ENCODE measurements around the gene TSTD1. TPM values are rescaled to one million over a fixed set of nuclear protein-coding genes. Genes with fewer than 3 reads are reported as not detected.

TSTD1 gene
- total and polyA plus RNA-seq, 10 of the 15 experiments (the other 5 are each of a cell fraction or from before 2014, with no cell fraction given) = 33.3 to 145 (median 89.4) TPM

GRCh38 chr1:161069731-161070270 lies 31.0 kb upstream of the TSTD1 start, which contains the start of gene ARHGAP30 (continued):
- TF ChIP-seq HDAC6 (IDR thresholded peaks at IDR 0.05; ENCODE audit: unreplicated experiment) (no peak), RB1 (IDR thresholded peaks at IDR 0.05; ENCODE audit: borderline replicate concordance) (0 out of 2 replicates have a peak, but pooled peaks have one; percentile 15), EED (IDR thresholded peaks at IDR 0.05; ENCODE audit: low read depth) (peak; percentile 71; the same call in 1 of the 2 replicates), SIN3A (IDR thresholded peaks at IDR 0.05; ENCODE audit: low read depth, low read length) (no peak; the same call in 1 of the 2 replicates), NFIC (IDR thresholded peaks at IDR 0.05; ENCODE audit: low read depth, low read length) (peak; percentile 53; the same call in 1 of the 2 replicates), SMC3 (IDR thresholded peaks at IDR 0.05; ENCODE audit: borderline replicate concordance, low read length) (no peak), DPF2 (IDR thresholded peaks at IDR 0.05) (peak; percentile 84), NR2C1 (IDR thresholded peaks at IDR 0.05) (no peak), ZBTB11 (CRISPR knock-in tag; IDR thresholded peaks at IDR 0.05) (peak; percentile 84), MXI1 (IDR thresholded peaks at IDR 0.05; ENCODE audit: low read depth, low read length) (peak; percentile 80), USF1 (IDR thresholded peaks at IDR 0.05; ENCODE audit: borderline replicate concordance, extremely low read length, insufficient read depth, low read depth, low read length) (peak; percentile 37), MYC (IDR thresholded peaks at IDR 0.05; ENCODE audit: insufficient read depth, insufficient read length, insufficient replicate concordance, low read length, severe bottlenecking) (no peak), CBX3 (IDR thresholded peaks at IDR 0.05; ENCODE audit: borderline replicate concordance, low read depth) (no peak), NFXL1 (IDR thresholded peaks at IDR 0.05; ENCODE audit: borderline replicate concordance) (no peak), ZNF384 (IDR thresholded peaks at IDR 0.05; ENCODE audit: borderline replicate concordance, low read depth, low read length) (no peak), IRF3 (IDR thresholded peaks at IDR 0.05) (no peak), ZNF622 (IDR thresholded peaks at IDR 0.05) (no peak), ZBED1 (IDR thresholded peaks at IDR 0.05; ENCODE audit: borderline replicate concordance) (no peak), ESRRA (IDR thresholded peaks at IDR 0.05; ENCODE audit: low read length) (no peak), MYB (IDR thresholded peaks at IDR 0.05; ENCODE audit: borderline replicate concordance, low read depth, low read length) (no peak), RFX5 (IDR thresholded peaks at IDR 0.05; ENCODE audit: low read depth, low read length) (peak; percentile 63), ZNF592 (IDR thresholded peaks at IDR 0.05) (no peak)
